DND-41 (cell line): ENCODE measurements around the gene SORCS1.

Experiments used
- ATAC-seq: fragments of 200-7000 bp; cut with Tn5 transposase; 3 replicates; pipeline ENCODE4 v1.9.1; 2021; ENCODE audit warnings: low read depth; ENCODE audit not compliant: insufficient read depth
- DNase-seq: peaks from one replicate; pipeline ENCODE4 v3.0.0-alpha.2; 2020
- H2AFZ ChIP-seq: 2 replicates; pipeline ENCODE4 v1.6.0; 2012; ENCODE audit warnings: low read depth, low read length
- H3K27ac ChIP-seq: 2 replicates; pipeline ENCODE4 v1.5.1; 2012; ENCODE audit warnings: low read length, inconsistent platforms
- H3K27me3 ChIP-seq: fragments of 200-600 bp; sonication (generic); 2 replicates; pipeline ENCODE4 v1.6.0; 2012; ENCODE audit warnings: low read length, mild to moderate bottlenecking, inconsistent platforms; ENCODE audit not compliant: insufficient read depth, poor library complexity
- H3K36me3 ChIP-seq: 2 replicates; pipeline ENCODE4 v1.5.1; 2012; ENCODE audit warnings: low read length, inconsistent platforms; ENCODE audit not compliant: insufficient read depth
- H3K4me1 ChIP-seq: 2 replicates; pipeline ENCODE4 v1.5.1; 2012; ENCODE audit warnings: mild to moderate bottlenecking, low read length; ENCODE audit not compliant: insufficient read depth
- H3K4me2 ChIP-seq: 2 replicates; pipeline ENCODE4 v1.6.0; 2012; ENCODE audit warnings: mild to moderate bottlenecking, moderate library complexity, low read length, inconsistent platforms; ENCODE audit not compliant: insufficient read depth
- H3K4me3 ChIP-seq, 2 experiments: fragments of 200-600 bp in 1 of 2; shearing (Covaris generic) in 1 of 2; 2 replicates each; pipeline ENCODE4 v1.5.1; 2012 to 2016; ENCODE audit warnings: inconsistent platforms in 2 of 2, low read length in 2 of 2, mild to moderate bottlenecking in 2 of 2, low read depth in 1 of 2, moderate library complexity in 1 of 2
- H3K79me2 ChIP-seq: 2 replicates; pipeline ENCODE4 v1.6.0; 2012; ENCODE audit warnings: low read length, inconsistent platforms; ENCODE audit not compliant: insufficient read depth
- H3K9ac ChIP-seq: 2 replicates; pipeline ENCODE4 v1.6.0; 2012; ENCODE audit warnings: low read depth, mild to moderate bottlenecking, inconsistent platforms, low read length, moderate library complexity
- H3K9me3 ChIP-seq: 2 replicates; pipeline ENCODE4 v1.5.1; 2012; ENCODE audit warnings: low read length, moderate library complexity, mild to moderate bottlenecking, inconsistent platforms; ENCODE audit not compliant: insufficient read depth, severe bottlenecking
- H4K20me1 ChIP-seq: 2 replicates; pipeline ENCODE4 v1.6.0; 2012; ENCODE audit warnings: low read length; ENCODE audit not compliant: insufficient read depth
- CTCF ChIP-seq: IDR thresholded peaks from 2 replicates; pipeline ENCODE4 v1.5.1; 2012; ENCODE audit warnings: borderline replicate concordance, low read length, moderate library complexity, mild to moderate bottlenecking; ENCODE audit not compliant: poor library complexity, severe bottlenecking; ENCODE audit errors: extremely low read depth
- EZH2 ChIP-seq: IDR thresholded peaks from 3 replicates; pipeline ENCODE4 v1.6.1; 2012; ENCODE audit warnings: borderline replicate concordance, low read depth, mild to moderate bottlenecking, moderate library complexity, low read length, inconsistent platforms; ENCODE audit not compliant: severe bottlenecking

SORCS1 gene

GRCh38 chr10:106904209-106904608 lies 260.3 kb downstream of the SORCS1 start:
- DNase-seq (no peak), ATAC-seq (no peak)
- H3K9ac ChIP-seq, result no peak overlapping the region
- H3K27me3 ChIP-seq, result no peaks in the 10 kb centered on the region
- no peaks in the 10 kb centered on the region for H3K9me3 ChIP-seq
- H4K20me1 ChIP-seq, result no peaks in the 10 kb centered on the region
- H2AFZ ChIP-seq, result no peak overlapping the region
- no peak for TF ChIP-seq EZH2
- no peak for TF ChIP-seq CTCF
- no peaks in the 10 kb centered on the region for H3K36me3 ChIP-seq
- no peaks in the 10 kb centered on the region for H3K4me1 ChIP-seq
- no peak overlapping the region for H3K4me3 ChIP-seq
- H3K79me2 ChIP-seq, result no peaks in the 10 kb centered on the region
- no peak overlapping the region for H3K4me2 ChIP-seq
- no peak overlapping the region for H3K27ac ChIP-seq

GRCh38 chr10:106903180-106903579 lies 261.3 kb downstream of the SORCS1 start:
- H3K27me3 ChIP-seq, result no peaks in the 10 kb centered on the region
- no peak overlapping the region for H3K9ac ChIP-seq
- no peak for DNase-seq
- no peaks in the 10 kb centered on the region for H4K20me1 ChIP-seq
- TF ChIP-seq EZH2 (no peak), CTCF (no peak)
- H3K4me3 ChIP-seq, result no peak overlapping the region
- H3K4me2 ChIP-seq, result no peak overlapping the region
- no peak overlapping the region for H3K27ac ChIP-seq
- H3K36me3 ChIP-seq, result no peaks in the 10 kb centered on the region
- no peaks in the 10 kb centered on the region for H3K79me2 ChIP-seq
- no peak overlapping the region for H2AFZ ChIP-seq
- no peaks in the 10 kb centered on the region for H3K4me1 ChIP-seq
- H3K9me3 ChIP-seq, result no peaks in the 10 kb centered on the region
- ATAC-seq, result no peak

- H3K9ac ChIP-seq, result no peak overlapping the region
- H3K79me2 ChIP-seq, result no peaks in the 10 kb centered on the region
- H3K36me3 ChIP-seq, result no peaks in the 10 kb centered on the region
- H3K9me3 ChIP-seq, result no peaks in the 10 kb centered on the region
- H3K27me3 ChIP-seq, result no peaks in the 10 kb centered on the region
- no peak for ATAC-seq
- H3K4me1 ChIP-seq, result no peaks in the 10 kb centered on the region
- no peak overlapping the region for H3K27ac ChIP-seq
- no peak for DNase-seq
- no peak overlapping the region for H3K4me2 ChIP-seq
- no peak overlapping the region for H3K4me3 ChIP-seq
- H2AFZ ChIP-seq, result no peak overlapping the region
- no peaks in the 10 kb centered on the region for H4K20me1 ChIP-seq
- TF ChIP-seq EZH2 (no peak), CTCF (no peak)
Observed at GRCh38 chr10:106900016-106900652, 264.4 kb downstream of the SORCS1 start.

- no peak overlapping the region for H3K4me3 ChIP-seq
- H3K27ac ChIP-seq, result no peak overlapping the region
- H4K20me1 ChIP-seq, result no peaks in the 10 kb centered on the region
- no peaks in the 10 kb centered on the region for H3K79me2 ChIP-seq
- DNase-seq (no peak), ATAC-seq (no peak)
- H3K4me2 ChIP-seq, result no peak overlapping the region
- H3K36me3 ChIP-seq, result no peaks in the 10 kb centered on the region
- no peaks in the 10 kb centered on the region for H3K9me3 ChIP-seq
- no peaks in the 10 kb centered on the region for H3K4me1 ChIP-seq
- no peak overlapping the region for H3K9ac ChIP-seq
- H2AFZ ChIP-seq, result no peak overlapping the region
- H3K27me3 ChIP-seq, result no peaks in the 10 kb centered on the region
- no peak for TF ChIP-seq EZH2
- no peak for TF ChIP-seq CTCF
Observed at GRCh38 chr10:106898446-106898845, 266.1 kb downstream of the SORCS1 start.
